Loucy (cell line): ENCODE data around the gene FREM1.

Experiments
- H2AFZ ChIP-seq: fragments of 200-600 bp; sonication (generic); 2 replicates; pipeline ENCODE4 v1.6.0; 2016; ENCODE audit warnings: antibody characterized with exemption, mild to moderate bottlenecking, low read length, moderate library complexity
- H3F3A ChIP-seq: fragments of 200-600 bp; 2 replicates; pipeline ENCODE4 v1.6.0; 2016; ENCODE audit warnings: antibody characterized with exemption, low read depth, mild to moderate bottlenecking
- H3K27me3 ChIP-seq: fragments of 200-600 bp; sonication (generic); 2 replicates; pipeline ENCODE4 v1.6.1; 2014; ENCODE audit warnings: low read length, mild to moderate bottlenecking; ENCODE audit not compliant: insufficient read depth, poor library complexity, severe bottlenecking
- H3K36me3 ChIP-seq: fragments of 200-600 bp; sonication (generic); 2 replicates; pipeline ENCODE4 v1.6.1; 2016; ENCODE audit warnings: low read length; ENCODE audit not compliant: insufficient read depth
- H3K4me1 ChIP-seq: fragments of 200-600 bp; sonication (generic); 2 replicates; pipeline ENCODE4 v1.5.1; 2014; ENCODE audit warnings: low read length, mild to moderate bottlenecking; ENCODE audit not compliant: insufficient read depth, poor library complexity, severe bottlenecking
- H3K4me2 ChIP-seq: fragments of 200-600 bp; sonication (generic); 2 replicates; pipeline ENCODE4 v1.6.0; 2014; ENCODE audit warnings: antibody characterized with exemption, low read length, low read depth, mild to moderate bottlenecking; ENCODE audit not compliant: poor library complexity, severe bottlenecking
- H3K4me3 ChIP-seq: fragments of 200-600 bp; sonication (generic); 2 replicates; pipeline ENCODE4 v1.5.1; 2014; ENCODE audit warnings: low read length, mild to moderate bottlenecking, mixed read lengths; ENCODE audit not compliant: poor library complexity, severe bottlenecking
- H3K79me2 ChIP-seq: fragments of 200-600 bp; sonication (generic); 2 replicates; pipeline ENCODE4 v1.6.1; 2014; ENCODE audit warnings: low read length; ENCODE audit not compliant: insufficient read depth
- H3K9ac ChIP-seq: fragments of 200-600 bp; sonication (generic); 2 replicates; pipeline ENCODE4 v1.6.0; 2014; ENCODE audit warnings: mild to moderate bottlenecking, low read depth, low read length, moderate library complexity; ENCODE audit not compliant: poor library complexity, severe bottlenecking
- H3K9me2 ChIP-seq: fragments of 200-600 bp; sonication (generic); replicated peaks from 2 replicates; pipeline ENCODE4 v1.6.1; 2016; ENCODE audit warnings: low read depth, low read length, mixed read lengths
- H3K9me3 ChIP-seq: fragments of 200-600 bp; sonication (generic); 2 replicates; pipeline ENCODE4 v1.6.1; 2014; ENCODE audit warnings: mild to moderate bottlenecking, antibody characterized with exemption, low read length, low read depth; ENCODE audit not compliant: insufficient read depth
- H4K20me1 ChIP-seq: fragments of 200-600 bp; sonication (generic); 2 replicates; pipeline ENCODE4 v1.6.0; 2014; ENCODE audit warnings: antibody characterized with exemption, low read length, mild to moderate bottlenecking; ENCODE audit not compliant: insufficient read depth, poor library complexity, severe bottlenecking
- EZH2phosphoT487 ChIP-seq: fragments of 200-600 bp; IDR thresholded peaks from 2 replicates; pipeline ENCODE4 v1.6.1; 2018; ENCODE audit warnings: antibody characterized with exemption, mild to moderate bottlenecking, moderate library complexity, borderline replicate concordance
- TF ChIP-seq, protein P1 (sequence below): fragments of 200-600 bp; sonication (generic); conservative IDR thresholded peaks from 2 replicates; pipeline ENCODE4 v1.5.1; 2014; ENCODE audit warnings: mild to moderate bottlenecking, antibody characterized with exemption, low read length

FREM1 gene

DNA sequence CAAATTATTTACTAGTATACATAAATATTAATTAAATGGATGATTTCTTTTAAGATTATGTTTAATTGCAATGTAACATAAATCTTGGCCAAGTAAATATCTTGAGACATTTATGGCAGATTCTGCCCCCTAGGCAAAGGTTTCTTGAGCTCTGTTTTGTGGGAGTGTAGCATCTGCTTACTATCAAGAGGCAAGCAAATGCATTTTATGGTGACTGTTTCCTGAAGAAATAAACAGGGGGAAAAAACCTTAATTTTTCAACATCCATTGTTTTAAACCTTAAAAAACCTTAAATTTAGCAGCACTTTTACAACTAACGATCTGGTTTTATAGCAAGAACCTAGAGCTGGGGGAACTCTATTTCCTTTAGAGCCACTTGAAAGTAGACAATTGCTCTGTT is 25.7 kb upstream of the FREM1 start:
- Histone ChIP-seq H3K9me3 (no peaks in the 10 kb centered on the region), H3F3A (no peaks in the 10 kb centered on the region), H3K4me2 (no peak overlapping the region), H3K79me2 (no peaks in the 10 kb centered on the region), H2AFZ (no peak overlapping the region), H3K36me3 (no peaks in the 10 kb centered on the region; the same call in 1 of the 2 replicates), H3K4me3 (no peak overlapping the region), H4K20me1 (no peaks in the 10 kb centered on the region), H3K9ac (no peak overlapping the region), H3K4me1 (no peaks in the 10 kb centered on the region), H3K9me2 (no peaks in the 10 kb centered on the region), H3K27me3 (no peaks in the 10 kb centered on the region)
- TF ChIP-seq, protein P1, sequence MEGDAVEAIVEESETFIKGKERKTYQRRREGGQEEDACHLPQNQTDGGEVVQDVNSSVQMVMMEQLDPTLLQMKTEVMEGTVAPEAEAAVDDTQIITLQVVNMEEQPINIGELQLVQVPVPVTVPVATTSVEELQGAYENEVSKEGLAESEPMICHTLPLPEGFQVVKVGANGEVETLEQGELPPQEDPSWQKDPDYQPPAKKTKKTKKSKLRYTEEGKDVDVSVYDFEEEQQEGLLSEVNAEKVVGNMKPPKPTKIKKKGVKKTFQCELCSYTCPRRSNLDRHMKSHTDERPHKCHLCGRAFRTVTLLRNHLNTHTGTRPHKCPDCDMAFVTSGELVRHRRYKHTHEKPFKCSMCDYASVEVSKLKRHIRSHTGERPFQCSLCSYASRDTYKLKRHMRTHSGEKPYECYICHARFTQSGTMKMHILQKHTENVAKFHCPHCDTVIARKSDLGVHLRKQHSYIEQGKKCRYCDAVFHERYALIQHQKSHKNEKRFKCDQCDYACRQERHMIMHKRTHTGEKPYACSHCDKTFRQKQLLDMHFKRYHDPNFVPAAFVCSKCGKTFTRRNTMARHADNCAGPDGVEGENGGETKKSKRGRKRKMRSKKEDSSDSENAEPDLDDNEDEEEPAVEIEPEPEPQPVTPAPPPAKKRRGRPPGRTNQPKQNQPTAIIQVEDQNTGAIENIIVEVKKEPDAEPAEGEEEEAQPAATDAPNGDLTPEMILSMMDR: no peak
- TF ChIP-seq EZH2phosphoT487: no peak

DNA sequence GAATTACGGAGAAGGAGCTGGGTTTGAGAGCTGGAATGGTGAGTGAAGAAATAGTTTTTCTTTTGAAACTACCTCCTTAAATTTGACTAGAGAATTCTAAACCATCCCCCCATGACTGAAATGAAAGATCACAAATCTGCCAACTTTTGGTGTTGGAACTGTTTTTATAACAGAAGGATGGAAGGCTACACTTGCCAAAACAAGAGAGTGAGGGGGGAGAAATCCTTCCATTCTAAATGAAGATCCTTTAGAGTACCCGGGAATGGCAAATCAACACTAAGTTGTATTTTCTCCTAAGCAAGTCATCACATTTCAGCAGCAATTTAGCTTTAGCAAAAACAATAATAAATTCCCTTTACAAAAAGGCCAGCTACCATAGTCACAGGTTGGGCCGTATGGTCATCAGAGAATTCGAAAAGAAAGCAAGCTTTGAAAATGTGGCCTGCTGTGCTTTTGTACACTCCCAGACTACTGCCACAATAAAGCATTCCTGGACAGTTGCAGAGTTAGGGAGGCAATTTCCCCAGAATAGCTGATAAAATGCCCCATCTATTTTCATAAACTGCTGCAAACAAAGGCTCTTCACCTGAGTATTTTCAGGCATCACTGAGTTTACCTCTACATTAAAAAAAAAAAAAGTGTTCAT is 25.0 kb upstream of the FREM1 start:
- Histone ChIP-seq H3K79me2 (no peaks in the 10 kb centered on the region), H3K4me2 (no peak overlapping the region), H4K20me1 (no peaks in the 10 kb centered on the region), H3K9me3 (no peaks in the 10 kb centered on the region), H3K9me2 (no peaks in the 10 kb centered on the region), H2AFZ (no peak overlapping the region), H3K27me3 (no peaks in the 10 kb centered on the region), H3K36me3 (no peaks in the 10 kb centered on the region; the same call in 1 of the 2 replicates), H3F3A (no peaks in the 10 kb centered on the region), H3K9ac (no peak overlapping the region), H3K4me1 (no peaks in the 10 kb centered on the region), H3K4me3 (no peak overlapping the region)
- no peak for TF ChIP-seq EZH2phosphoT487
- TF ChIP-seq, protein P1: no peak

DNA sequence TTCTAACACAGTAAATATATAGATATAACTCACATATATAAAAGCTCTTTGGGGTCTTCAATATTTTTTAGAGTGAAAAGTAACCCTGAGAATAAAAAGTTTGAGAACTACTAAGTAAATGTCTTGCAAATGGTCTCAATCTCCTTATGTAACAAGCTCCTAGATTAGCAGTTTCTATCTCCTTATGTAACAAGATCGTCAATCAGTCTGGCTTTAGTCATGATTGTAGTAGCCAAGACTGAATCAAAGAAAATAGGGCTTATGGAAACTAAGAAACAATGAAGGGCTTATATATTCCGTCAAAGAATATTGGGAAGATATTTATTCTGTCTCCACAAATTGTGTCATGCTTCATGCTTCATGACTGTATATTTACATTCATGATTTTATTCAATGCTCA is 22.4 kb upstream of the FREM1 start:
- H3K36me3 ChIP-seq: no peaks in the 10 kb centered on the region; the same call in 1 of the 2 replicates
- no peaks in the 10 kb centered on the region for H3K9me3 ChIP-seq
- no peaks in the 10 kb centered on the region for H3F3A ChIP-seq
- no peak overlapping the region for H3K9ac ChIP-seq
- TF ChIP-seq EZH2phosphoT487: no peak
- TF ChIP-seq, protein P1: no peak
- no peak overlapping the region for H2AFZ ChIP-seq
- H3K4me2 ChIP-seq: no peak overlapping the region
- H3K27me3 ChIP-seq: no peaks in the 10 kb centered on the region
- no peaks in the 10 kb centered on the region for H3K79me2 ChIP-seq
- no peaks in the 10 kb centered on the region for H3K4me1 ChIP-seq
- no peak overlapping the region for H3K4me3 ChIP-seq
- no peaks in the 10 kb centered on the region for H4K20me1 ChIP-seq
- no peaks in the 10 kb centered on the region for H3K9me2 ChIP-seq
